ENCODE measurements around the gene PPP1R15A.
A peak's percentile ranks its signal among the peaks of the same experiment; 100 is the strongest.

The PPP1R15A gene

DNA sequence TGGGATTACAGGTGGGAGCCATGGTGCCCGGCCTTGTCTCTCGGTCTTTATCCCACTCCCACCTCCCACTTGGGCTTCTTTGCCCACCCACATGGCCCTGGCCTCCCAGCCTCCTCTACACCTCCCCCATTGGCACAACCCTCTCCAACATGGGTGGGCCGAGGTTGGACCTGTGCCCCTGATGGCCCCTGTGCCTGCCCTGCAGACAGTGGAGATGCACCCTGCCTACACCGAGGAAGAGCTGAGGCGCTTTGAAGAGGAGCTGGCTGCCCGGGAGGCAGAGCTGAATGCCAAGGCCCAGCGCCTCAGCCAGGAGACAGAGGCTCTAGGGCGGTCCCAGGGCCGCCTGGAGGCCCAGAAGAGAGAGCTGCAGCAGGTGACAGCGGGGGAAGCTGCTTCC, 48.7 kb downstream of the PPP1R15A start:
- H3K27ac Mint-ChIP-seq: no peak overlapping the region
- H3K9me3 Mint-ChIP-seq: no peaks in the 10 kb centered on the region
- no peak overlapping the region for H3K4me3 Mint-ChIP-seq
- TF ChIP-seq, protein P1, sequence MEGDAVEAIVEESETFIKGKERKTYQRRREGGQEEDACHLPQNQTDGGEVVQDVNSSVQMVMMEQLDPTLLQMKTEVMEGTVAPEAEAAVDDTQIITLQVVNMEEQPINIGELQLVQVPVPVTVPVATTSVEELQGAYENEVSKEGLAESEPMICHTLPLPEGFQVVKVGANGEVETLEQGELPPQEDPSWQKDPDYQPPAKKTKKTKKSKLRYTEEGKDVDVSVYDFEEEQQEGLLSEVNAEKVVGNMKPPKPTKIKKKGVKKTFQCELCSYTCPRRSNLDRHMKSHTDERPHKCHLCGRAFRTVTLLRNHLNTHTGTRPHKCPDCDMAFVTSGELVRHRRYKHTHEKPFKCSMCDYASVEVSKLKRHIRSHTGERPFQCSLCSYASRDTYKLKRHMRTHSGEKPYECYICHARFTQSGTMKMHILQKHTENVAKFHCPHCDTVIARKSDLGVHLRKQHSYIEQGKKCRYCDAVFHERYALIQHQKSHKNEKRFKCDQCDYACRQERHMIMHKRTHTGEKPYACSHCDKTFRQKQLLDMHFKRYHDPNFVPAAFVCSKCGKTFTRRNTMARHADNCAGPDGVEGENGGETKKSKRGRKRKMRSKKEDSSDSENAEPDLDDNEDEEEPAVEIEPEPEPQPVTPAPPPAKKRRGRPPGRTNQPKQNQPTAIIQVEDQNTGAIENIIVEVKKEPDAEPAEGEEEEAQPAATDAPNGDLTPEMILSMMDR (IDR thresholded peaks at IDR 0.05): no peak
- no peaks in the 10 kb centered on the region for H3K27me3 Mint-ChIP-seq (ENCODE audit: low read depth, poor library complexity)
- peaks cover 23% of the 10 kb centered on the region for H3K36me3 Mint-ChIP-seq (ENCODE audit: low read depth)
- H3K4me1 Mint-ChIP-seq: peaks cover 10% of the 10 kb centered on the region
- no peak for DNase-seq

DNA sequence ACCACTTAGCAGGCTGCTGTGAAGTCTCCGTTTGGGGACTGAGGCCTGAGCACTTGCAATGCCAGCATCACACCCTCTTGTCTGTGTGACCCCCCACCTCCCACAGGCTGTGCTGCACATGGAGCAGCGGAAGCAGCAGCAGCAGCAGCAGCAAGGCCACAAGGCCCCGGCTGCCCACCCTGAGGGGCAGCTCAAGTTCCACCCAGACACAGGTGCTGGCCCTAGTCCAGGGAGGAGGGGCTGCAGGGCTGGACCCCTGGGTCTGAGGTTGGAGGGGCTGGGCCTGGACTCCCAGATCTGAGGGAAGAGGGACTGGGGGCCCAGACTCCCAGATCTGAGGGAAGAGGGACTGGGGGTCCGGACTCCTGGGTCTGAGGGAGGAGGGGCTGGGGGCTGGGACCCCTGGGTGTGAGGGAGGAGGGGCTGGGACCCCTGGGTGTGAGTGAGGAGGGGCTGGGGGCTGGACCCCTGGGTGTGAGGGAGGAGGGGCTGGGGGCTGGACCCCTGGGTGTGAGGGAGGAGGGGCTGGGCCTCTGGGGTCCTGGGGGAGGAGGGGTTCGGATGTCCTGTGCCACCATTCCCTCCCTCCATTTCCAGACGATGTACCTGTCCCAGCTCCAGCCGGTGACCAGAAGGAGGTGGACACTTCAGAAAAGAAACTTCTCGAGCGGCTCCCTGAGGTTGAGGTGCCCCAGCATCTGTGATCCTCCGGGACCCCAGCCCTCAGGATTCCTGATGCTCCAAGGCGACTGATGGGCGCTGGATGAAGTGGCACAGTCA, 49.7 kb downstream of the PPP1R15A start:
- Mint-ChIP-seq H3K36me3 (ENCODE audit: low read depth) (peaks cover 20% of the 10 kb centered on the region), H3K4me1 (peaks cover 10% of the 10 kb centered on the region), H3K27me3 (ENCODE audit: low read depth, poor library complexity) (no peaks in the 10 kb centered on the region), H3K27ac (no peak overlapping the region), H3K4me3 (no peak overlapping the region), H3K9me3 (no peaks in the 10 kb centered on the region)
- TF ChIP-seq, protein P1 (IDR thresholded peaks at IDR 0.05): no peak
- no peak for DNase-seq

DNA sequence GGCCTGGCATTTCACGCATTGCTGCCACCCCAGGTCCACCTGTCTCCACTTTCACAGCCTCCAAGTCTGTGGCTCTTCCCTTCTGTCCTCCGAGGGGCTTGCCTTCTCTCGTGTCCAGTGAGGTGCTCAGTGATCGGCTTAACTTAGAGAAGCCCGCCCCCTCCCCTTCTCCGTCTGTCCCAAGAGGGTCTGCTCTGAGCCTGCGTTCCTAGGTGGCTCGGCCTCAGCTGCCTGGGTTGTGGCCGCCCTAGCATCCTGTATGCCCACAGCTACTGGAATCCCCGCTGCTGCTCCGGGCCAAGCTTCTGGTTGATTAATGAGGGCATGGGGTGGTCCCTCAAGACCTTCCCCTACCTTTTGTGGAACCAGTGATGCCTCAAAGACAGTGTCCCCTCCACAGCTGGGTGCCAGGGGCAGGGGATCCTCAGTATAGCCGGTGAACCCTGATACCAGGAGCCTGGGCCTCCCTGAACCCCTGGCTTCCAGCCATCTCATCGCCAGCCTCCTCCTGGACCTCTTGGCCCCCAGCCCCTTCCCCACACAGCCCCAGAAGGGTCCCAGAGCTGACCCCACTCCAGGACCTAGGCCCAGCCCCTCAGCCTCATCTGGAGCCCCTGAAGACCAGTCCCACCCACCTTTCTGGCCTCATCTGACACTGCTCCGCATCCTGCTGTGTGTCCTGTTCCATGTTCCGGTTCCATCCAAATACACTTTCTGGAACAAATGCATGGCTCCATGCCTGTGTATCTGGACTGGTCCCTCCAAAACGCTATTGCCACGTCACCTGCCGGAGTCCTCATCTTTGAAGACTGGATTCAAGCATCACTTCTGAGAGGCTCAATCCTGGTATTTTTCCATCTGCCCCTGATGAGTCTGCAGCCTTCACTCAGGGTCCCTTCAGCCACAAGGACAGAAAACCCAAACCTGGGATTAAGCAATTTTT, 50.6 kb downstream of the PPP1R15A start:
- Mint-ChIP-seq H3K4me1 (peaks cover 8% of the 10 kb centered on the region), H3K9me3 (no peaks in the 10 kb centered on the region), H3K4me3 (no peak overlapping the region), H3K36me3 (ENCODE audit: low read depth) (peaks cover 17% of the 10 kb centered on the region), H3K27me3 (ENCODE audit: low read depth, poor library complexity) (no peaks in the 10 kb centered on the region), H3K27ac (peak overlapping the region; percentile 85)
- no peak for DNase-seq
- TF ChIP-seq, protein P1 (IDR thresholded peaks at IDR 0.05): no peak

DNA sequence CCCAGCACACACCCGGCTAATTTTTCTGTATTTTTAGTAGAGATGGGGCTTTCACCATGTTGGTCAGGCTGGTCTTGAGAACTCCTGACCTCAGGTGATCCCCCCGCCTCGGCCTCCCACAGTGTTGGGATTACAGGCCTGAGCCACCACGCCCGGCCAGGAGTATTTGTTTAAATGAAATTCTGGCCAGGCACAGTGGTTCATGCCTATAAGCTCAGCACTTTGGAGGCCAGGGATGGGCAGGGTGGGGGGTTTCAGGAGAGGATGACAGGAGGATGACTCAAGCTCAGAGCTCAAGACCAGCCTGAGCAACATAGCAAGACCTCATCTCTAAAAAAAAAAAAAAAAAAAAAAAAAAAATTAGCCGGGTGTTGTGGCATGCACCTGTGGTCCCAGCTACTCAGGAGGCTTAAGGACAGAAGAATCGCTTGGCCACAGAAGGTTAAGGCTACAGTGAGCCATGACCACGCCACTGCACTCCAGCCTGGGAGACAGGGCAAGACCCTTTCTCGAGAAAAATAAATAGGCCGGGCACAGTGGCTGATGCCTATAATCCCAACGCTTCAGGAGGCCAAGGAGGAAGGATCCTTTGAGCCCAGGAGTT, 53.1 kb downstream of the PPP1R15A start:
- H3K27me3 Mint-ChIP-seq (ENCODE audit: low read depth, poor library complexity): no peaks in the 10 kb centered on the region
- DNase-seq: no peak
- TF ChIP-seq, protein P1 (IDR thresholded peaks at IDR 0.05): no peak
- H3K4me1 Mint-ChIP-seq: no peaks in the 10 kb centered on the region
- H3K9me3 Mint-ChIP-seq: no peaks in the 10 kb centered on the region
- peaks cover 4% of the 10 kb centered on the region for H3K36me3 Mint-ChIP-seq (ENCODE audit: low read depth)
- H3K27ac Mint-ChIP-seq: no peak overlapping the region
- H3K4me3 Mint-ChIP-seq: no peak overlapping the region

Measured in nephron progenitor cell (in vitro differentiated cells).